Subcutaneous adipose tissue (tissue), 4 donors: Measurements from ENCODE around the gene IGF2BP3. TPM values are rescaled to one million over a fixed set of nuclear protein-coding genes. Genes with fewer than 3 reads are reported as not detected.

Experiments
- total RNA-seq, 4 donors: library from RNA; depleted of rRNA; stranded (reverse); fragments of >200 nt; gene quantifications; one replicate each; pipeline ENCODE4 v1.1.0, GENCODE V29; 2016
- TF ChIP-seq, protein P1 (sequence below): fragments of 450-650 bp; IDR thresholded peaks from one replicate; pipeline ENCODE4 v1.5.1; 2016; ENCODE audit warnings: low read depth, mild to moderate bottlenecking, control low read depth, antibody characterized with exemption, moderate library complexity

IGF2BP3 gene
- total RNA-seq, 4 donors from 2014 or later: 0.94 to 3.6 (median 1.8) TPM

DNA sequence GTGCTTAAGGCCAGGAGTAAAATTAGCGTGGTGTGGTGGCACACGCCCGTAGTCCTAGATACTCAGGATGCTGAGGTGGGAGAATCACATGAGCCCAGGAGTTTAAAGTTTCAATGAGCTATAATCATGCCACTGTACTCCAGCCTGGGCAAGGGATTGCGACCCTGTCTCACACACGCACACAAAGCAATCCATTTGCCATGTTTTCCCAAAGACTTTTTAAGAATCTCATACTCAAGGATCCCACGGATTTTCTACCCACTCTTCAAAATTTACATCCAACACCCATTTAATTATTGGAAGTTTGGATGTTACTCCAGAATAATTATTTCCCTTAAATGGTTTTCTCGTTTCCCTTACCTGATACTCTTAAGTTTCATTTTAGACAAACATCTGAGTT, 47.9 kb downstream of the IGF2BP3 start:
- TF ChIP-seq, protein P1, sequence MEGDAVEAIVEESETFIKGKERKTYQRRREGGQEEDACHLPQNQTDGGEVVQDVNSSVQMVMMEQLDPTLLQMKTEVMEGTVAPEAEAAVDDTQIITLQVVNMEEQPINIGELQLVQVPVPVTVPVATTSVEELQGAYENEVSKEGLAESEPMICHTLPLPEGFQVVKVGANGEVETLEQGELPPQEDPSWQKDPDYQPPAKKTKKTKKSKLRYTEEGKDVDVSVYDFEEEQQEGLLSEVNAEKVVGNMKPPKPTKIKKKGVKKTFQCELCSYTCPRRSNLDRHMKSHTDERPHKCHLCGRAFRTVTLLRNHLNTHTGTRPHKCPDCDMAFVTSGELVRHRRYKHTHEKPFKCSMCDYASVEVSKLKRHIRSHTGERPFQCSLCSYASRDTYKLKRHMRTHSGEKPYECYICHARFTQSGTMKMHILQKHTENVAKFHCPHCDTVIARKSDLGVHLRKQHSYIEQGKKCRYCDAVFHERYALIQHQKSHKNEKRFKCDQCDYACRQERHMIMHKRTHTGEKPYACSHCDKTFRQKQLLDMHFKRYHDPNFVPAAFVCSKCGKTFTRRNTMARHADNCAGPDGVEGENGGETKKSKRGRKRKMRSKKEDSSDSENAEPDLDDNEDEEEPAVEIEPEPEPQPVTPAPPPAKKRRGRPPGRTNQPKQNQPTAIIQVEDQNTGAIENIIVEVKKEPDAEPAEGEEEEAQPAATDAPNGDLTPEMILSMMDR: no peak

DNA sequence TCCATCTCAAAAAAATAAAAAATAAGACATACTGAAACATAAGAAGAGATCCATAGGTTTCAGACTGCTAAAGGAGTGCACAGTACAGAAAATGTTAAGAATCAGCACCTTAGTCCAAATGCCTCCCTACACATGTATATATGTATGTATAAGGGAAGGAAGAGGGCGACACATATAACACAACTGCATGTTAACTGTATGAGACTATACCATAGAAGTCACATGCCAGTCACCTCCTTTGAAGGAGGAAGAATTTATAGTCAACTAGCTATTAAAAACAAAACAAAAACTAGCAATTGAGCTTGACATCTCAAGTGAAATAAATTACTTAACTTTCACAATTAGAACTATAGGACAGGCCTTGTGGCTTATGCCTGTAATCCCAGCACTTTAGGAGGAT, 50.4 kb downstream of the IGF2BP3 start:
- TF ChIP-seq, protein P1: no peak

DNA sequence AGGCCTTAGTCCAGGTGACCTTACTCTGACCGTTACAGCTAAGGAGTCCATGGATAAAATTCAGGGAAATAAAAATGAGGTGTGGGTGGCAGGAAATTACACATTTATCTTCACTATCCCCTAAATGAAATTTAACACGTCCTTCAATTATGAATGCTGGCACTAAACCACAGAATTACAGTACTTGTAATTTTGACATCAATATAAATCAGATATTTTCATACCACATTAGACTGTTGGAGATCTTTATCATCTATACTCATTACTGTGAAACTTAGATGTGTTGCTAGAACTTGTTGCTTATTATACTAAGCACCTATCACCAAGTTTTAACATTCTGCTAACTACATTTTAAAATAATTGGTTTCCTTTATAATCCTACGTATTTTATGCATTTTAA, 51.1 kb downstream of the IGF2BP3 start:
- TF ChIP-seq, protein P1: no peak

DNA sequence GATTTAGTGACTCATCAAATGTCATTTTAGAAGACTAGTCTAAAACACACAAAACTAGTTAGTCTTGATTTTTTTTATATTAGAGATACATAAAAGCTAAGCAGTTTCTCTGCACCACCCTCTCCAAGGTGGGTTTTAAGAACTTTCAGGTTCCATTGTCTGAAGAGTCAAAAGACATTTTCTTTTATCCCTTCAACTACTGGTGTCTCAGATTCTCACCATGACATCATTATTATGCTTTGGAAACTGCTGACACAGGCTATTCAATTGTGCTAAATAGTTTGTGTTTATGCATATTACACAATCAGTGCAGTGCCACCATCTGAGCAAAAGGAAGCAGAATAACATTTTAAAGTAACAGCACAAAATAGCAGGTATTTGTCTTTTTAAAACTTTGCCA, 52.2 kb downstream of the IGF2BP3 start:
- TF ChIP-seq, protein P1: no peak

DNA sequence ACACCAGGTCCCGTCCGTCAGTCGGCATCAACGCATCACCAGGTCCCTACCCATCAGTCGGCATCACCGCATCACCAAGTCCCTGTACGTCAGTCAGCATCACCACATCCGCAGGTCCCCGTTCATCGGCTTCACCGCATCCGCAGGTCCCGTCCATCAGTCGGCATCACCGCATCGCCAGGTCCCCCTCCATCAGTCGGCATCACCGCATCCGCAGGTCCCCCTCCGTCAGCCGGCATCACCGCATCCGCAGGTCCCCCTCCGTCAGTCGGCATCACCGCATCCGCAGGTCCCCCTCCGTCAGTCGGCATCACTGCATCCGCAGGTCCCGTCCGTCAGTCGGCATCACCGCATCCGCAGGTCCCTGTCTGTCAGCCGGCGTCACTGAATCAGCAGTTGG, 55.1 kb downstream of the IGF2BP3 start:
- TF ChIP-seq, protein P1: no peak

- TF ChIP-seq, protein P1: no peak
Observed at GRCh38 chr7:23410446-23411183, 59.7 kb downstream of the IGF2BP3 start.

DNA sequence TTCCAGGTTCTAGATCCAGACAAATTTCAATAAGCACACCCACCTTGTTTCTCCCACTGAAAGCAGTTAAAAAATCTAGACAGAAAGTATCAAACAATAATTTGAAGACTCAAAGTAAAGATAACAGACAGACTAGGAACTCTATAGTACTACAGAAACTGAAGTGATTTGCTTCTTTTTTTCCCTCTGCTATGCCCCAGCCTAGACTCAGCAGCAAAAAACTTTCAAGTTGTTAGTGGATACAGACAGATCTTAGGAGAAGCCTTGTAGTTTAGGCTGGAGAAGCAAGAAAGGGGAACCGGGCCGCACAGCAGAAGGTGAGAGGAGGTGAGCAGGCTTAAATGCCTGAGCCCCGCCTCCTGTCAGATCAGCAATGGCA, 65.1 kb downstream of the IGF2BP3 start:
- TF ChIP-seq, protein P1: no peak
